GM18867 (cell line): ENCODE results near the gene BICRA.
"Not testable (repeated sequence)": the region's sequence is repeated elsewhere in the genome, so short reads cannot be mapped to it uniquely, and the experiment has no call there.

Source experiments
- ATAC-seq: cut with Tn5 transposase; IDR thresholded peaks from one replicate; pipeline ENCODE4 v1.9.1; 2021; ENCODE audit warnings: mild to moderate bottlenecking, moderate library complexity; ENCODE audit not compliant: unreplicated experiment

BICRA gene

GRCh38 chr19:47658431-47659348, 49.8 kb downstream of the BICRA start:
- ATAC-seq, result no peak

GRCh38 chr19:47660435-47660832, 51.5 kb downstream of the BICRA start:
- ATAC-seq, result no peak

- no peak for ATAC-seq
Observed at GRCh38 chr19:47661161-47661560, 52.2 kb downstream of the BICRA start.

GRCh38 chr19:47661611-47662010, 52.7 kb downstream of the BICRA start:
- no peak for ATAC-seq

- ATAC-seq, result no peak
Observed at GRCh38 chr19:47663435-47663910, 54.5 kb downstream of the BICRA start.

GRCh38 chr19:47663911-47664771, 55.2 kb downstream of the BICRA start:
- ATAC-seq, result no peak

GRCh38 chr19:47668556-47668955, 59.6 kb downstream of the BICRA start:
- not testable (repeated sequence) for ATAC-seq

GRCh38 chr19:47670736-47671135, 61.8 kb downstream of the BICRA start:
- no peak for ATAC-seq

GRCh38 chr19:47671499-47671898, 62.6 kb downstream of the BICRA start:
- no peak for ATAC-seq

GRCh38 chr19:47673426-47673825, 64.5 kb downstream of the BICRA start:
- ATAC-seq, result no peak

- ATAC-seq, result no peak
Observed at GRCh38 chr19:47674548-47674947, 65.6 kb downstream of the BICRA start.

- no peak for ATAC-seq
Observed at GRCh38 chr19:47675271-47675670, 66.3 kb downstream of the BICRA start.

GRCh38 chr19:47675859-47676258, 66.9 kb downstream of the BICRA start:
- ATAC-seq, result no peak

GRCh38 chr19:47676811-47677210, 67.9 kb downstream of the BICRA start:
- ATAC-seq, result no peak

- ATAC-seq, result no peak
Observed at GRCh38 chr19:47679251-47679900, 70.4 kb downstream of the BICRA start.

- no peak for ATAC-seq
Observed at GRCh38 chr19:47679922-47680857, 71.3 kb downstream of the BICRA start.

GRCh38 chr19:47680858-47681332, 72.0 kb downstream of the BICRA start:
- ATAC-seq, result no peak

GRCh38 chr19:47681388-47681787, 72.5 kb downstream of the BICRA start:
- ATAC-seq, result no peak

- ATAC-seq, result no peak
Observed at GRCh38 chr19:47681936-47682335, 73.0 kb downstream of the BICRA start.

GRCh38 chr19:47682939-47683338, 74.0 kb downstream of the BICRA start:
- ATAC-seq, result no peak
